Fibroblast of lung (primary cell): ENCODE results near the gene SGK1.

Source experiments
- CTCF ChIP-seq, 2 donors: IDR thresholded peaks in 1 of 2; conservative IDR thresholded peaks in 1 of 2; 1 replicate in 1 of 2; 2 replicates in 1 of 2; pipeline ENCODE4 v1.5.1; 2011 to 2012; ENCODE audit warnings: low read length in 2 of 2, control low read depth in 1 of 2, inconsistent platforms in 1 of 2, low read depth in 1 of 2, mild to moderate bottlenecking in 1 of 2
- EZH2 ChIP-seq: IDR thresholded peaks from 2 replicates; pipeline ENCODE4 v1.5.1; 2012; ENCODE audit warnings: low read length, control low read depth, mild to moderate bottlenecking; ENCODE audit errors: missing control alignments

GRCh38 chr6:134119486-134119885 lies 198.4 kb downstream of the SGK1 start:
- no peak for TF ChIP-seq CTCF (conservative IDR thresholded peaks at IDR 0.05 in 1 of 2, IDR thresholded peaks at IDR 0.05 in 1 of 2; ENCODE audit: low read depth in 1 of 2, low read length in 2 of 2)
- no peak for TF ChIP-seq EZH2
